HAP-1 (cell line): ENCODE results near the gene CD244.

Source experiments
- DNase-seq, 2 experiments: peaks; one replicate each; pipeline ENCODE4 v3.0.0-alpha.2; 2016 to 2020; ENCODE audit warnings: low spot score in 2 of 2
- H3K27me3 ChIP-seq: fragments of 250-450 bp; sonication (Bioruptor Pico); 2 replicates; pipeline ENCODE4 v1.5.1; 2020; ENCODE audit warnings: low read depth, mild to moderate bottlenecking, moderate library complexity
- H3K36me3 ChIP-seq: fragments of 250-450 bp; sonication (Bioruptor Pico); replicated peaks from 2 replicates; pipeline ENCODE4 v1.5.1; 2020; ENCODE audit warnings: mild to moderate bottlenecking
- H3K4me1 ChIP-seq: fragments of 250-450 bp; sonication (Bioruptor Pico); 2 replicates; pipeline ENCODE4 v1.5.1; 2020; ENCODE audit warnings: mild to moderate bottlenecking
- H3K4me3 ChIP-seq: fragments of 250-450 bp; sonication (Bioruptor Pico); 2 replicates; pipeline ENCODE4 v1.5.1; 2020; ENCODE audit warnings: mild to moderate bottlenecking, moderate library complexity
- H3K9me3 ChIP-seq: fragments of 250-450 bp; sonication (Bioruptor Pico); 2 replicates; pipeline ENCODE4 v1.5.1; 2020; ENCODE audit warnings: mild to moderate bottlenecking, moderate library complexity
- in situ Hi-C: fragments of 300-500 bp; cut with MboI; formaldehyde crosslinking; loops from 3 replicates; pipeline ENCODE4 v1.14.3; 2020; ENCODE audit warnings: low sequenced_read_pairs, inconsistent platforms, mixed read lengths

CD244 gene

GRCh38 chr1:160866695-160867260, 4.1 kb upstream of the CD244 start:
- in situ Hi-C loops = no loop called here
- Histone ChIP-seq H3K4me1 (no peaks in the 10 kb centered on the region), H3K9me3 (no peaks in the 10 kb centered on the region), H3K27me3 (no peaks in the 10 kb centered on the region), H3K4me3 (no peak overlapping the region), H3K36me3 (no peaks in the 10 kb centered on the region)
- no peak for DNase-seq

- H3K36me3 ChIP-seq = no peaks in the 10 kb centered on the region
- H3K4me3 ChIP-seq = no peak overlapping the region
- no peaks in the 10 kb centered on the region for H3K9me3 ChIP-seq
- no peak for DNase-seq
- no peaks in the 10 kb centered on the region for H3K4me1 ChIP-seq
- in situ Hi-C loops = no loop called here
- H3K27me3 ChIP-seq = no peaks in the 10 kb centered on the region
Observed at GRCh38 chr1:160866001-160866694, 3.5 kb upstream of the CD244 start.

GRCh38 chr1:160865337-160865736, 2.6 kb upstream of the CD244 start:
- H3K9me3 ChIP-seq = no peaks in the 10 kb centered on the region
- no peak overlapping the region for H3K4me3 ChIP-seq
- no peaks in the 10 kb centered on the region for H3K36me3 ChIP-seq
- no peaks in the 10 kb centered on the region for H3K4me1 ChIP-seq
- no peak for DNase-seq
- in situ Hi-C loops = no loop called here
- H3K27me3 ChIP-seq = no peaks in the 10 kb centered on the region

GRCh38 chr1:160864173-160864572, 1.5 kb upstream of the CD244 start:
- in situ Hi-C loops = no loop called here
- H3K36me3 ChIP-seq = no peaks in the 10 kb centered on the region

GRCh38 chr1:160863774-160864131, 1.1 kb upstream of the CD244 start:
- H3K4me1 ChIP-seq = no peaks in the 10 kb centered on the region
- in situ Hi-C loops = no loop called here
- H3K27me3 ChIP-seq = no peaks in the 10 kb centered on the region
- no peaks in the 10 kb centered on the region for H3K9me3 ChIP-seq
- no peak for DNase-seq
- H3K36me3 ChIP-seq = no peaks in the 10 kb centered on the region
- H3K4me3 ChIP-seq = no peak overlapping the region

More at GRCh38 chr1:160864173-160864572, 1.5 kb upstream of the CD244 start:
- Histone ChIP-seq H3K9me3 (no peaks in the 10 kb centered on the region), H3K4me3 (no peak overlapping the region), H3K4me1 (no peaks in the 10 kb centered on the region), H3K27me3 (no peaks in the 10 kb centered on the region)
- no peak for DNase-seq

GRCh38 chr1:160863061-160863773, 530 bp upstream of the CD244 start:
- no peaks in the 10 kb centered on the region for H3K27me3 ChIP-seq
- in situ Hi-C loops = no loop called here
- no peak overlapping the region for H3K4me3 ChIP-seq
- DNase-seq = no peak
- H3K4me1 ChIP-seq = no peaks in the 10 kb centered on the region
- no peaks in the 10 kb centered on the region for H3K9me3 ChIP-seq
- no peaks in the 10 kb centered on the region for H3K36me3 ChIP-seq

GRCh38 chr1:160860840-160861505, 1.7 kb downstream of the CD244 start:
- H3K36me3 ChIP-seq = no peaks in the 10 kb centered on the region
- no peak for DNase-seq
- no peaks in the 10 kb centered on the region for H3K4me1 ChIP-seq
- H3K27me3 ChIP-seq = no peaks in the 10 kb centered on the region
- in situ Hi-C loops = no loop called here
- no peak overlapping the region for H3K4me3 ChIP-seq
- no peaks in the 10 kb centered on the region for H3K9me3 ChIP-seq

DNA sequence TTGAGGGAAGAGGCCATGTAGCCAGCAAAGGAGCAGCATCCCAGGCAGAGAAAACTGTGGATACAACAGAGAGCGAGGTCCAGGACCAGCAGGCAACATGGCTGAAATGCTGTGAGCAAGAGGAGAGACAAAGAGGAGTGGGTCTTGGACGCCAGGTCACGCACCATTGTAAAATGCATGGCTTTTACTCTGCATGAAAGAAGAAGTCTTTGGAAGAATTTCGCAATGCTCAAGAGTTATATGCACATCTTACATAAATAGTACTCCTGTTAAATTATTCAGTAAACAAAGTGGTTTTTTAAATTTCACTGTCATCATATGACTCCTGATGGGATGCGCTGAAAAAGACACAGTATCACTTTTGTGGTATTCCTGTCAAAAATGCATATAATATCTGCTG, 3.5 kb downstream of the CD244 start:
- Histone ChIP-seq H3K4me1 (no peaks in the 10 kb centered on the region), H3K4me3 (no peak overlapping the region), H3K36me3 (no peaks in the 10 kb centered on the region), H3K27me3 (no peaks in the 10 kb centered on the region), H3K9me3 (no peaks in the 10 kb centered on the region)
- DNase-seq = no peak
- in situ Hi-C loops = no loop called here

GRCh38 chr1:160858507-160858906, 4.2 kb downstream of the CD244 start:
- no peak overlapping the region for H3K4me3 ChIP-seq
- no peaks in the 10 kb centered on the region for H3K4me1 ChIP-seq
- H3K9me3 ChIP-seq = no peaks in the 10 kb centered on the region
- no peak for DNase-seq
- no peaks in the 10 kb centered on the region for H3K27me3 ChIP-seq
- no peaks in the 10 kb centered on the region for H3K36me3 ChIP-seq
- in situ Hi-C loops = no loop called here

- Histone ChIP-seq H3K4me1 (no peaks in the 10 kb centered on the region), H3K36me3 (no peaks in the 10 kb centered on the region), H3K9me3 (no peaks in the 10 kb centered on the region), H3K4me3 (no peak overlapping the region), H3K27me3 (no peaks in the 10 kb centered on the region)
- in situ Hi-C loops = no loop called here
- DNase-seq = no peak
Observed at GRCh38 chr1:160858097-160858496, 4.6 kb downstream of the CD244 start.

- in situ Hi-C loops = no loop called here
- Histone ChIP-seq H3K36me3 (no peaks in the 10 kb centered on the region), H3K27me3 (no peaks in the 10 kb centered on the region), H3K9me3 (no peaks in the 10 kb centered on the region), H3K4me3 (no peak overlapping the region), H3K4me1 (no peaks in the 10 kb centered on the region)
- DNase-seq = no peak
Observed at GRCh38 chr1:160855181-160855981, 7.3 kb downstream of the CD244 start.

DNA sequence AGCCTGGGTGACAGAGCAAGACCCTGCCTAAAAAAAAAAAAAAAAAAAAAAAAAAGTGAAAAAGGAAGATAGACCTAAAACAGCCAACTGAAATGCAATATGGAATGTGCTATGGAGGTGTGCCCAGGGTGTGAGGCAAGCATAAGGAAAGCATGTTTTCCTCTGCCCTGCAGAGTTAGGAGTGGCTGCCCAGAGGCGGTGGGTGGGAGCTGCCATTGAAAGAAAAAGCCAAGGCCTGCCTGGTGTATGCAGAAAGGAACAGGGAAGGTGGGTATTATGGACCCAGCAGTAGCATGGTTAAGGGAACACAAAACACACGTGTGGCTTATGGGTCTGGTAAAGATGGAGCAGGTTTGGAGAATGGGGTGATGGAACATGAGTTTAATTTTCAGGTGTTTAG, 8.9 kb downstream of the CD244 start:
- Histone ChIP-seq H3K4me3 (no peak overlapping the region), H3K27me3 (no peaks in the 10 kb centered on the region), H3K36me3 (no peaks in the 10 kb centered on the region), H3K9me3 (no peaks in the 10 kb centered on the region), H3K4me1 (no peaks in the 10 kb centered on the region)
- no peak for DNase-seq
- in situ Hi-C loops = no loop called here

- Histone ChIP-seq H3K27me3 (no peaks in the 10 kb centered on the region), H3K36me3 (no peaks in the 10 kb centered on the region), H3K4me3 (no peak overlapping the region), H3K9me3 (no peaks in the 10 kb centered on the region), H3K4me1 (no peaks in the 10 kb centered on the region)
- in situ Hi-C loops = no loop called here
- DNase-seq = no peak
Observed at GRCh38 chr1:160853014-160853413, 9.7 kb downstream of the CD244 start.
